SK-N-SH (cell line): Measurements from ENCODE around the gene CLIC3.

Experiments
- TF ChIP-seq, protein P1 (sequence below): IDR thresholded peaks from 2 replicates; pipeline ENCODE4 v1.4.0; 2012; ENCODE audit warnings: low read depth, borderline replicate concordance
- TF ChIP-seq, protein P2 (sequence below): fragments of 200-600 bp; sonication (generic); IDR thresholded peaks from 2 replicates; pipeline ENCODE4 v1.6.1; 2017; ENCODE audit warnings: antibody characterized with exemption, mild to moderate bottlenecking, moderate library complexity

DNA sequence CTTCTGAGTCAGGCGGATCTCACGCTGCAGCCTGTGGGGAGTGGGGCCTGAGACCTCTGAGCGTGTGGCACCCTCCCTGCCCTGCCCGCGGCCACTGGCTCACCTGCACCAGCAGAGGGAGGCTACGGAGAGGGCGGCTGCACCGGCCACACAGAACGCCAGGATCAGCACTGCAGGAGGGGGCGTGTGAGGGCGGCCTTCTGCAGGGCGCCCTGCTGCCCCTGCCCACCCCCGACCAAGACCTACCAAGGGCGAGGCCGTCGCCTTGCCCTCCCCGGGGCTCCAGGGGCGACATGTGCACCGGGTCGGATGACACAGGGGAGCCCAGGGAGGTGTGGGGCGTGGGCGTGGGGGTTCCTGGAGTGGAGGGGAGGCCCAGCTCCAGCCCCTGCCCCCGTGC is 44.2 kb upstream of the CLIC3 start:
- TF ChIP-seq, protein P1, sequence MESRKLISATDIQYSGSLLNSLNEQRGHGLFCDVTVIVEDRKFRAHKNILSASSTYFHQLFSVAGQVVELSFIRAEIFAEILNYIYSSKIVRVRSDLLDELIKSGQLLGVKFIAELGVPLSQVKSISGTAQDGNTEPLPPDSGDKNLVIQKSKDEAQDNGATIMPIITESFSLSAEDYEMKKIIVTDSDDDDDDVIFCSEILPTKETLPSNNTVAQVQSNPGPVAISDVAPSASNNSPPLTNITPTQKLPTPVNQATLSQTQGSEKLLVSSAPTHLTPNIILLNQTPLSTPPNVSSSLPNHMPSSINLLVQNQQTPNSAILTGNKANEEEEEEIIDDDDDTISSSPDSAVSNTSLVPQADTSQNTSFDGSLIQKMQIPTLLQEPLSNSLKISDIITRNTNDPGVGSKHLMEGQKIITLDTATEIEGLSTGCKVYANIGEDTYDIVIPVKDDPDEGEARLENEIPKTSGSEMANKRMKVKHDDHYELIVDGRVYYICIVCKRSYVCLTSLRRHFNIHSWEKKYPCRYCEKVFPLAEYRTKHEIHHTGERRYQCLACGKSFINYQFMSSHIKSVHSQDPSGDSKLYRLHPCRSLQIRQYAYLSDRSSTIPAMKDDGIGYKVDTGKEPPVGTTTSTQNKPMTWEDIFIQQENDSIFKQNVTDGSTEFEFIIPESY: no peak
- TF ChIP-seq, protein P2, sequence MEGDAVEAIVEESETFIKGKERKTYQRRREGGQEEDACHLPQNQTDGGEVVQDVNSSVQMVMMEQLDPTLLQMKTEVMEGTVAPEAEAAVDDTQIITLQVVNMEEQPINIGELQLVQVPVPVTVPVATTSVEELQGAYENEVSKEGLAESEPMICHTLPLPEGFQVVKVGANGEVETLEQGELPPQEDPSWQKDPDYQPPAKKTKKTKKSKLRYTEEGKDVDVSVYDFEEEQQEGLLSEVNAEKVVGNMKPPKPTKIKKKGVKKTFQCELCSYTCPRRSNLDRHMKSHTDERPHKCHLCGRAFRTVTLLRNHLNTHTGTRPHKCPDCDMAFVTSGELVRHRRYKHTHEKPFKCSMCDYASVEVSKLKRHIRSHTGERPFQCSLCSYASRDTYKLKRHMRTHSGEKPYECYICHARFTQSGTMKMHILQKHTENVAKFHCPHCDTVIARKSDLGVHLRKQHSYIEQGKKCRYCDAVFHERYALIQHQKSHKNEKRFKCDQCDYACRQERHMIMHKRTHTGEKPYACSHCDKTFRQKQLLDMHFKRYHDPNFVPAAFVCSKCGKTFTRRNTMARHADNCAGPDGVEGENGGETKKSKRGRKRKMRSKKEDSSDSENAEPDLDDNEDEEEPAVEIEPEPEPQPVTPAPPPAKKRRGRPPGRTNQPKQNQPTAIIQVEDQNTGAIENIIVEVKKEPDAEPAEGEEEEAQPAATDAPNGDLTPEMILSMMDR: no peak
